Peyer's patch (tissue), 4 donors: ENCODE results near the gene CNST.

ENCODE experiments used
- POLR2A ChIP-seq, 2 donors: fragments of 450-650 bp; IDR thresholded peaks; one replicate each; pipeline ENCODE4 v1.5.1; 2017; ENCODE audit warnings: antibody characterized with exemption in 2 of 2, mild to moderate bottlenecking in 2 of 2, moderate library complexity in 2 of 2
- TF ChIP-seq, protein P1 (sequence below), 6 experiments: fragments of 450-650 bp in 4 of 6; fragments of 200-600 bp in 2 of 6; sonication (generic) in 1 of 6; IDR thresholded peaks; one replicate each; pipeline ENCODE4 v1.5.1; 2017 to 2019; ENCODE audit warnings: antibody characterized with exemption in 6 of 6, mild to moderate bottlenecking in 3 of 6, moderate library complexity in 1 of 6

GRCh38 chr1:246679794-246680177, 113.5 kb downstream of the CNST start:
- TF ChIP-seq, protein P1, sequence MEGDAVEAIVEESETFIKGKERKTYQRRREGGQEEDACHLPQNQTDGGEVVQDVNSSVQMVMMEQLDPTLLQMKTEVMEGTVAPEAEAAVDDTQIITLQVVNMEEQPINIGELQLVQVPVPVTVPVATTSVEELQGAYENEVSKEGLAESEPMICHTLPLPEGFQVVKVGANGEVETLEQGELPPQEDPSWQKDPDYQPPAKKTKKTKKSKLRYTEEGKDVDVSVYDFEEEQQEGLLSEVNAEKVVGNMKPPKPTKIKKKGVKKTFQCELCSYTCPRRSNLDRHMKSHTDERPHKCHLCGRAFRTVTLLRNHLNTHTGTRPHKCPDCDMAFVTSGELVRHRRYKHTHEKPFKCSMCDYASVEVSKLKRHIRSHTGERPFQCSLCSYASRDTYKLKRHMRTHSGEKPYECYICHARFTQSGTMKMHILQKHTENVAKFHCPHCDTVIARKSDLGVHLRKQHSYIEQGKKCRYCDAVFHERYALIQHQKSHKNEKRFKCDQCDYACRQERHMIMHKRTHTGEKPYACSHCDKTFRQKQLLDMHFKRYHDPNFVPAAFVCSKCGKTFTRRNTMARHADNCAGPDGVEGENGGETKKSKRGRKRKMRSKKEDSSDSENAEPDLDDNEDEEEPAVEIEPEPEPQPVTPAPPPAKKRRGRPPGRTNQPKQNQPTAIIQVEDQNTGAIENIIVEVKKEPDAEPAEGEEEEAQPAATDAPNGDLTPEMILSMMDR (IDR thresholded peaks at IDR 0.05) = no peak
- TF ChIP-seq POLR2A (IDR thresholded peaks at IDR 0.05) = no peak
